AG09319 (cell line): ENCODE measurements around the gene FHIT.

ENCODE experiments used
- DNase-seq: peaks from one replicate; pipeline ENCODE4 v3.0.0-alpha.2; 2010; ENCODE audit warnings: low read depth; ENCODE audit errors: extremely low read depth
- TF ChIP-seq, protein P1 (sequence below): IDR thresholded peaks from 2 replicates; pipeline ENCODE4 v1.5.1; 2011; ENCODE audit warnings: low read depth, mild to moderate bottlenecking, inconsistent platforms, low read length, moderate library complexity

FHIT gene

DNA sequence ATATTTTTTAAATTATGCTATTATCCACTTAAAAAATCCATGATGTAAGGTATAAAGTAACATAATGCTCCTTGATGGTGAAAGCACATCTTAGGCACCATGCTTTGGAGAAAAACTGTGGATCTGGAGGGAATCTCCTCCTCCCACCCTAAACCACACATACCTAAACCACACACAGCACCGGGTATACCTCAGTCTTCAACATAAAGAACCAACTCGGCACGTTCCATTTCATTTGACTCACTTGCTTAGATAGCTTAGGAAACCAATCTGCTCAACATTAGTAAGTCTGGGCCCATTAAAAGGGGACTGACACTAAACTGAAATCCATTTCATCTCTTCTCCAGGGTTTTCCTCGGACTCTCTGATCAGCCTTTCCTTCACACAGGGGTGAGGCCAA, 1255.7 kb downstream of the FHIT start:
- TF ChIP-seq, protein P1, sequence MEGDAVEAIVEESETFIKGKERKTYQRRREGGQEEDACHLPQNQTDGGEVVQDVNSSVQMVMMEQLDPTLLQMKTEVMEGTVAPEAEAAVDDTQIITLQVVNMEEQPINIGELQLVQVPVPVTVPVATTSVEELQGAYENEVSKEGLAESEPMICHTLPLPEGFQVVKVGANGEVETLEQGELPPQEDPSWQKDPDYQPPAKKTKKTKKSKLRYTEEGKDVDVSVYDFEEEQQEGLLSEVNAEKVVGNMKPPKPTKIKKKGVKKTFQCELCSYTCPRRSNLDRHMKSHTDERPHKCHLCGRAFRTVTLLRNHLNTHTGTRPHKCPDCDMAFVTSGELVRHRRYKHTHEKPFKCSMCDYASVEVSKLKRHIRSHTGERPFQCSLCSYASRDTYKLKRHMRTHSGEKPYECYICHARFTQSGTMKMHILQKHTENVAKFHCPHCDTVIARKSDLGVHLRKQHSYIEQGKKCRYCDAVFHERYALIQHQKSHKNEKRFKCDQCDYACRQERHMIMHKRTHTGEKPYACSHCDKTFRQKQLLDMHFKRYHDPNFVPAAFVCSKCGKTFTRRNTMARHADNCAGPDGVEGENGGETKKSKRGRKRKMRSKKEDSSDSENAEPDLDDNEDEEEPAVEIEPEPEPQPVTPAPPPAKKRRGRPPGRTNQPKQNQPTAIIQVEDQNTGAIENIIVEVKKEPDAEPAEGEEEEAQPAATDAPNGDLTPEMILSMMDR: no peak
- DNase-seq: no peak

DNA sequence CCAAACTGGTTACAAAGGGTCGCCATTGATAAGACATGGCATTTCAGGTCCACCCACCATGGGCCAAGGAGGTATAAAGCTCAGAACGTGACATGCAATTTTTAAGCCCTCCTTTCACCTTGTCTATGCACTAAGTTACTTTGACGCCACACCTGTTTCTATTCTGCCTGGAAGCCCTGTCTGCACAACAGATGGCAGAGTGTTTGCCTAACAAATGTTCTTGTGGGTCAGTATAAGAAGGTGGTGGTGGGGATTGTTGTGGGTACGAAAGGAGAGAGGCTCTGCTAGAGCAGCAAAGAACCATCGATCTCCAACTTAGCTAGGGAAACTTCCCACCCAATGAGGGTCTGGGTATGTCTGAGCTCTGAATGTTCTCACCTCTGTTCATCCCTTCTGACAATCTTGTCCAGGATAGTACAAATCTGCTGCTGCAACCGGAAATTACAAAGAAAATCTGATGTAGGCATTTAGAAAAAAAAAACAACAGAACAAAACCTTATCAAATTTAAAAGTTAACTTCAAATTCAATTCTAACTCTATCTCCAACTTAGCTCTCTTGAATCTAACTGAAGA, 1256.4 kb downstream of the FHIT start:
- TF ChIP-seq, protein P1: no peak
- DNase-seq: no peak

DNA sequence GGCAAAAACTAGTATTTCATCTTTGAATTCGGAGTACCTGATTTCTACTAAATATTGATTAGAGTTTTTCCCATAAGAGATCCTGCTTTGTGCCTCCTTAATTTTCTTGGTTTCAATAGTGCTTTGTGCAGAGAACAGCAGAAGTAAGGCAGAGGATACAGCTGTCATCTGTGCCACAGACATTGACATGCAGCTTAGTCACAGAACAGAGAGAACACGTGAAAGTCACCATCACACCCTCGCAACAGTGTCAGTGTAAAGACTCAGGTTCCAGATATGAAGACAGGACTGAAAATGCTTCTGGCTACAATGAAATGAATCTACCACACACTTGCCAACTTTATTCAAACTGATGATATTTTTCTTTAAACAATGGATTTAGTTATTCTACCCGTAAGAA, 1258.7 kb downstream of the FHIT start:
- TF ChIP-seq, protein P1: no peak
- DNase-seq: no peak

DNA sequence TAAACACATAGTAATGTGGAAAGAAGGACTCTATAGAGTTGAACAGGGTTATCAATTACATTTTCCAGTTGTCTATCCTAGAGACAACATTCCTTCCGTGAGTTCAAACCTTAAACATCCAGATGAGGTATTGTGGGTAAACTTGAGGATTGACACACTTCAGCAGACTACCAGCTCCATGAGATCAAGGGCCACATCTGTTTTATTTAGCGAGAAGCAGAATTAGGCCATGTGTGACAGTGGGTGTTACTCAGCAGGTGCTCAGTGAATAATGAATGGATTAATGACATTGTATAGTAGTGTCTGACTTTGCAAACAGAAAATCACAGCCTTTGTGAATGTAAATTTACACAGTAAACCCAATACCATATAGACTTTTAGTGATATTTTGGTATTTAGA, 1260.3 kb downstream of the FHIT start:
- DNase-seq: no peak
- TF ChIP-seq, protein P1: no peak

DNA sequence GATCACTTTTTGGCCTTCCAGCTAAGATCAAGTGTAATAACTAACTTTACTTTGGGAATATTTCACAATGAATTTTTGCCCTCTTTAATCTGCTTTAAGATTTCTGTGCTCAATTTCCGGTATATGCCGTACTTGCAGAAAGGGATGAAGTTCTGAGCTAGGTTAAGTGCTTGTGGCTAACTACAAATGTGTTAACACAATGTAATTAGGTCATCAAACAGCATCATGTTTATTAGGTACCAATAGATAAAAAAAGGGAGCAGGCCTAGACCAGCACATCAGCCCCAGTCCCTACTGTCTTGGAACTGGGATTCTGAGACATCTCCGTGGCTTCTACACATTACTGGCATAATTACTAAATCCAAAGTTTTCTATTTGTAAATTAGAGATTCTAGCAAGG, 1268.7 kb downstream of the FHIT start:
- DNase-seq: no peak
- TF ChIP-seq, protein P1: no peak

DNA sequence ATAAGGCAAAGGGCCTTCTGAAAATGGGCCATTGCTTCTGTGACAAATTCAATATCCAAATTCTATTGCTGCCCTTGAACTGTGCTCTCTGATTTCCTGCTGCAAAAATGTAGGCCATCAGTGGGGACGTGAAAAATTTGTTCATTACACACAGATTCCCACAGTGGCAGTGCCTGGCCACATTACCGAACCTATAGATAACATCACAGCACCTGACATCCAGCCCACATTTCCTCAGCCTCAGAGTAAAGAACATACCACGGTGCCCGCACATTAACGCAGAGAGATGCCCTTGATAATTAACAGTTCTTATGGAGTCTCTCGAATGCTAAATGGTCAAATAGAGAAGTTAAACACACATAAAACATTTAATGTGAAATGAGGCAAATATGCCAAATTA, 1269.9 kb downstream of the FHIT start:
- TF ChIP-seq, protein P1: no peak
- no peak for DNase-seq

DNA sequence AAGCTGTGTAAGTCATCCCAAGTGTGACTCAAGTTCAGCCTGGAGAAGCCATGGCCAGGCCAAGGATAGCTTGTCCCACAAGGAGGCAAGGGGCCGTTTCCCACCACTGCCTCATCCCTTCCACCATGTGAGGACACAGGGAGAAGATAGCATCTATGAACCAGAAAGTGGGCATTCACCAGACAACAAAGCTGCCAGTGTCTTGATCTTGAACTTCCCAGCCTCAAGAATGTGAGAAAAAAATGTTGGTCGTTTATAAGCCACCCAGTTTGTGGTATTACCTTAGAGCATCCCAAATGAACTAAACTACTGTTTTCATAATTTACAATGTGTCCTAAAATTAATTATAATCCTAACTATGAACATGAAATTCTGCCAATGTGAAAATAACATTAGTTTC, 1270.7 kb downstream of the FHIT start:
- TF ChIP-seq, protein P1: no peak
- DNase-seq: no peak
